Putamen (tissue), 1 donor: Measurements from ENCODE around the gene PHF1.

Experiments used
- DNase-seq: peaks from one replicate; pipeline ENCODE4 v3.0.0-alpha.2; 2016; ENCODE audit warnings: low spot score

PHF1 gene

GRCh38 chr6:33454009-33454946 is 43.5 kb downstream of the PHF1 start, which contains the start of gene ZBTB9:
Gene ZBTB9, plus strand, starts transcription at chr6:33454576. Its CDS starts 525 bp downstream, at chr6:33455101.
- peak; percentile 96 for DNase-seq

GRCh38 chr6:33455051-33455450 is 44.2 kb downstream of the PHF1 start:
- DNase-seq, result no peak

GRCh38 chr6:33456156-33456555 is 45.3 kb downstream of the PHF1 start:
- DNase-seq, result no peak

GRCh38 chr6:33458676-33459075 is 47.9 kb downstream of the PHF1 start:
- no peak for DNase-seq

GRCh38 chr6:33459226-33459625 is 48.4 kb downstream of the PHF1 start:
- DNase-seq, result no peak
